ENCODE results near the gene FDXR.
A peak's percentile ranks its signal among the peaks of the same experiment; 100 is the strongest.

Gene FDXR

GRCh38 chr17:74831444-74832146 lies 41.2 kb downstream of the FDXR start:
- no peak for DNase-seq

- no peak for DNase-seq
Observed at GRCh38 chr17:74830861-74831260, 41.9 kb downstream of the FDXR start.

- DNase-seq = no peak
Observed at GRCh38 chr17:74827800-74828199, 45.0 kb downstream of the FDXR start.

- no peak for DNase-seq
Observed at GRCh38 chr17:74825952-74826719, 46.7 kb downstream of the FDXR start.

- DNase-seq = no peak
Observed at GRCh38 chr17:74824961-74825627, 47.7 kb downstream of the FDXR start.

- DNase-seq = no peak
Observed at GRCh38 chr17:74822939-74823367, 49.8 kb downstream of the FDXR start.

GRCh38 chr17:74822335-74822938 lies 50.4 kb downstream of the FDXR start:
- DNase-seq = no peak

GRCh38 chr17:74821655-74822334 lies 51.0 kb downstream of the FDXR start:
- DNase-seq = no peak

- DNase-seq = no peak
Observed at GRCh38 chr17:74819801-74820436, 52.9 kb downstream of the FDXR start.

- DNase-seq = no peak
Observed at GRCh38 chr17:74818291-74818938, 54.4 kb downstream of the FDXR start.

- DNase-seq = no peak
Observed at GRCh38 chr17:74816905-74817620, 55.7 kb downstream of the FDXR start.

- no peak for DNase-seq
Observed at GRCh38 chr17:74815550-74816370, 57.0 kb downstream of the FDXR start.

GRCh38 chr17:74815067-74815466 lies 57.7 kb downstream of the FDXR start:
- no peak for DNase-seq

- peak in 1 of 2 experiments; percentile 6 for DNase-seq
Observed at GRCh38 chr17:74814453-74814852, 58.3 kb downstream of the FDXR start.

All from activated CD4-positive, alpha-beta T cell treated with anti-CD3 and anti-CD28 coated beads, Interleukin-2, amount 50 U/mL, for 48 hours (primary cell).